ENCODE results near the gene NUDT13. TPM values are rescaled to one million over a fixed set of nuclear protein-coding genes. Genes with fewer than 3 reads are reported as not detected.

Gene NUDT13
- total and polyA plus RNA-seq, 2 donors: 1.3 to 2.1 TPM

DNA sequence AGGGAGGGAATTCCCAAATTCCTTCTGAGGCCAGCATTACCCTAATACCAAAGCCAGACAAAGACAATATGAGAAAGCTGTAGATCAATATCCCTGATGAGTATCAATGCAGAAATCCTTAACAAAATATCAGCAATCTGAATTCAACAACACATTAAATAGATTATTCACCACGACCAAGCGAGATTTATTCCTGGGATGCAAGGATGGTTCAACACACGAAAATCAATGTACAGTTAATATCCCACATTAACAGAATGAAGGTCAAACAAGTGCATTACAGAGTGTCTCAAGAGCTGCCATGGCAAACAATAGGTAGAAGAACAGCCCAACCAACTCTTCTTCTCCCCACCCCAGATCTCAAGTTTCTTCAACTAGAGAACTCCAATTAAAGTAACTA, 51.4 kb downstream of the NUDT13 start:
- Histone ChIP-seq H3K4me1 (ENCODE audit: insufficient read depth) (no peaks in the 10 kb centered on the region), H3K36me3 (ENCODE audit: insufficient read depth) (peaks cover 3% of the 10 kb centered on the region), H3K27ac (ENCODE audit: low read depth) (no peak overlapping the region), H3K4me3 (ENCODE audit: low read depth, low read length) (no peak overlapping the region)
- 97% methylated on average over 3 of the region's 3 CpGs for WGBS
- no peak for DNase-seq (ENCODE audit: extremely low spot score)

- Histone ChIP-seq H3K36me3 (ENCODE audit: insufficient read depth) (peaks cover 3% of the 10 kb centered on the region), H3K4me3 (ENCODE audit: low read depth, low read length) (no peak overlapping the region), H3K4me1 (ENCODE audit: insufficient read depth) (no peaks in the 10 kb centered on the region), H3K27ac (ENCODE audit: low read depth) (no peak overlapping the region)
- no peak for DNase-seq (ENCODE audit: extremely low spot score)
- 93% methylated on average over 2 of the region's 2 CpGs for WGBS
Measured at GRCh38 chr10:73163096-73163495, 52.8 kb downstream of the NUDT13 start.

DNA sequence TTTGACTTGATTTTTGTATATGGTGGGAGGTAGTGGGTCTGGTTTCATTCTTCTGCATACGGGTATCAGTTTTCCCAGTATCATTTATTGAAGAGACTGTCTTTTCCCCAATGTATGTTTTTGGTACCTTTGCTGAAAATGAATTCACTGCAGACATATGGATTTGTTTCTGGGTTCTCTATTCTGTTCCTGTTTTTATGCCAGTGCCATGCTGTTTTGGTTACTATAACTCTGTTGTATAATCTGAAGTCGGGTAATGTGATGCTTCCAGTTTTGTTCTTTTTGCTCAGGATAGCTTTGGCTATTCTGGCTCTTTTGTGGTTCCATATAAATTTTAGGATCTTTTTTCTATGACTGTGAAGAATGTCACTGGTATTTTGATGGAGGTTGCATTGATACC, 56.7 kb downstream of the NUDT13 start:
- WGBS: 87% methylated on average over 2 of the region's 2 CpGs

GRCh38 chr10:73167458-73167782, 57.2 kb downstream of the NUDT13 start:
- Histone ChIP-seq H3K36me3 (ENCODE audit: insufficient read depth) (peaks cover 3% of the 10 kb centered on the region), H3K27ac (ENCODE audit: low read depth) (peak overlapping the region; percentile 95), H3K4me3 (ENCODE audit: low read depth, low read length) (peak overlapping the region; percentile 74), H3K4me1 (ENCODE audit: insufficient read depth) (no peaks in the 10 kb centered on the region)
- WGBS: 6% methylated on average over 5 of the region's 5 CpGs
- DNase-seq (ENCODE audit: extremely low spot score): no peak

More for the DNA sequence above, 56.7 kb downstream of the NUDT13 start:
- no peak overlapping the region for H3K27ac ChIP-seq (ENCODE audit: low read depth)
- H3K36me3 ChIP-seq (ENCODE audit: insufficient read depth): peaks cover 3% of the 10 kb centered on the region
- H3K4me3 ChIP-seq (ENCODE audit: low read depth, low read length): peak overlapping the region; percentile 74
- no peaks in the 10 kb centered on the region for H3K4me1 ChIP-seq (ENCODE audit: insufficient read depth)
- DNase-seq (ENCODE audit: extremely low spot score): no peak

- peak; percentile 96 for DNase-seq (ENCODE audit: extremely low spot score)
- Histone ChIP-seq H3K36me3 (ENCODE audit: insufficient read depth) (peaks cover 3% of the 10 kb centered on the region), H3K4me1 (ENCODE audit: insufficient read depth) (no peaks in the 10 kb centered on the region), H3K4me3 (ENCODE audit: low read depth, low read length) (peak within 1 kb of the TSS; percentile 74), H3K27ac (ENCODE audit: low read depth) (peak within 1 kb of the TSS; percentile 95)
- under 1% methylated on average over 49 of the region's 49 CpGs for WGBS
Measured at GRCh38 chr10:73167783-73168464, 57.7 kb downstream of the NUDT13 start, which contains the start of the genes ECD and FAM149B1. ECD (minus strand) TSS chr10:73168008; CDS start chr10:73163937, 4,071 bp downstream. FAM149B1 (plus strand) TSS chr10:73168119; CDS start chr10:73168340, 221 bp downstream.

DNA sequence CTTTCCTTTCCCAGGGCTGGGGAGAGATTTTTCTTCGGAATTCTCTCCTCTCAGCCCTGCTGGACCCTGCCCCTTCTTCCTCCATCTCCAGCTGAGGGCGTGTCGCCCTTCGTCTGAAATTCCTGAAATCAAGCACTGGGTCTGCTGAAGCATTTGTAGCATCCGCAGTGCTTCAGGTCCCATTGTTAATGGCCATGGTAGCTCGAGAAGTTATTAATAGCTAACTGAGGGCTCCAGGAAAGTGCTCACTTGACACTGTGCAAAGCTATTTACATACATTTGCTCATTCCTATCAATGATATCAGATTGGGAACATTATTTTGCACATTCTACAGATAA, 58.2 kb downstream of the NUDT13 start:
- peak overlapping the region; percentile 90 for H3K27ac ChIP-seq (ENCODE audit: low read depth)
- DNase-seq (ENCODE audit: extremely low spot score): no peak
- 0% methylated on average over 6 of the region's 6 CpGs for WGBS
- H3K4me1 ChIP-seq (ENCODE audit: insufficient read depth): no peaks in the 10 kb centered on the region
- H3K36me3 ChIP-seq (ENCODE audit: insufficient read depth): no peaks in the 10 kb centered on the region
- H3K4me3 ChIP-seq (ENCODE audit: low read depth, low read length): peak overlapping the region; percentile 74

- no peak overlapping the region for H3K27ac ChIP-seq (ENCODE audit: low read depth)
- no peaks in the 10 kb centered on the region for H3K36me3 ChIP-seq (ENCODE audit: insufficient read depth)
- H3K4me1 ChIP-seq (ENCODE audit: insufficient read depth): no peaks in the 10 kb centered on the region
- 94% methylated on average over 3 of the region's 3 CpGs for WGBS
- no peak for DNase-seq (ENCODE audit: extremely low spot score)
- H3K4me3 ChIP-seq (ENCODE audit: low read depth, low read length): no peak overlapping the region
Measured at GRCh38 chr10:73169320-73169719, 59.1 kb downstream of the NUDT13 start.

DNA sequence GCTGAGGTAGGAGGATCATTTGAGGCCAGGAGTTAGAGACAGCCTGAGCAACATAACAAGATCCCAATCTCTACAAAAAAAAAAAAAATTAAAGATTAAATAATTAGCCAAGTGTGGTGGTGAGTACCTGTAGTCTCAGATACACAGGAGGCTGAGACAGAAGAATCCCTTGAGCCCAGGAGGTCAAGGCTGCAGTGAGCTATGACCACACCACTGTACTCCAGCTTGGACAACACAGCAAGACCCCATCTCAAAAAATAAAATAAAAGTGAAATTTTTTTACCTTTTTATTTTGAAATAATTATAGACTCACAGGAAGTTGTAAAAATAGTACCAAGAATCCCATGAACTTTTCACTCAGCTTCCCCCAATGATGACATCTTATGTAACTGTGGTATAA, 62.6 kb downstream of the NUDT13 start:
- H3K36me3 ChIP-seq (ENCODE audit: insufficient read depth): peaks cover 4% of the 10 kb centered on the region
- H3K27ac ChIP-seq (ENCODE audit: low read depth): no peak overlapping the region
- DNase-seq (ENCODE audit: extremely low spot score): no peak
- no peaks in the 10 kb centered on the region for H3K4me1 ChIP-seq (ENCODE audit: insufficient read depth)
- no peak overlapping the region for H3K4me3 ChIP-seq (ENCODE audit: low read depth, low read length)

DNA sequence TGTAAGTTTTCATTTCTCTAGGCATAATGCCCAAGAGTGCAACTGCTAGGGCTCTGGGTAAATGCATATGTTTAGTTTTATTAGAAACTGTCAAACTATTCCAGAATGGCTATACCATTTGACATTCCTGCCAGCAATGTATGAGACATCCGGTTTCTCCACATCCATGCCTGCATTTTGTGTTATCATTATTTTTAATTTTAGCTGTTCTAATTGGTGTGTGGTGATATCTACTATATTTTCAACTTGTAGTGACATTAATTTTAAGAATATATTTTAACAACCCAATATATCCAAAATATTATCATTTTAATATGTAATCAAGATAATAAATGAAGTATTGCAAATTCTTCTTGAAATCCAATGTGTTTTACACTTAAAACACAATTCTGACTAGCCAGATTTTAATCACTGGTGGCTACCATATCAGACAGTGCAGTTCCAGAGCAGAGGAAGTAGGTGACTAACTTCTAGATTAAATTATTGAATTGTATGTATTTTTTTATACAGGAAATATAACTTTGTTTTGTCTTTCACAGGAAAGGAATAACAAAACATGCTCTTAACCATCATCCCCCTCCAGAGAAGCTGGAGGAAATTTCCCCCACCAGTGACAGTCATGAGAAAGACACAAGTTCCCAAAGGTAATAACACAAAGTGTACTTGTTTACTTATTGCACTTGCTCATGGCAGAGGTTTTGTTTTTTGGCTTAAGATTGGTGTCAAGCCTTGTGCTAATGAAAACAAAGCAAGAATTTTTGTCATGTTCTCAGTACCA, 64.1 kb downstream of the NUDT13 start:
- H3K4me3 ChIP-seq (ENCODE audit: low read depth, low read length): no peak overlapping the region
- 97% methylated on average over 1 of the region's 1 CpG for WGBS
- H3K4me1 ChIP-seq (ENCODE audit: insufficient read depth): no peaks in the 10 kb centered on the region
- DNase-seq (ENCODE audit: extremely low spot score): no peak
- peaks cover 5% of the 10 kb centered on the region for H3K36me3 ChIP-seq (ENCODE audit: insufficient read depth)
- H3K27ac ChIP-seq (ENCODE audit: low read depth): no peak overlapping the region

Small RNAs within 50 kb of the gene (small RNA-seq; reads per million reads assigned to genes)
- gene RF00019: not detected
- gene SNORA11F: 2.3 reads per million, percentile 88 among the genes with 10 or more reads in this experiment

Other genes with a start within 250 kb of the NUDT13 start
- gene OIT3, start 216.7 kb upstream of the NUDT13 start, total RNA-seq: 2.3 TPM
- gene OIT3, start 216.7 kb upstream of the NUDT13 start, polyA plus RNA-seq: 0.08 TPM
- gene PLA2G12B, start 155.6 kb upstream of the NUDT13 start, total RNA-seq: not detected
- not detected for gene PLA2G12B, start 155.6 kb upstream of the NUDT13 start, polyA plus RNA-seq
- 143 TPM for gene P4HA1, start 13.6 kb upstream of the NUDT13 start, total RNA-seq
- gene P4HA1, start 13.6 kb upstream of the NUDT13 start, polyA plus RNA-seq: 21.5 TPM
- 29.1 TPM for gene ECD, start 57.6 kb downstream of the NUDT13 start, total RNA-seq
- 16.2 TPM for gene ECD, start 57.6 kb downstream of the NUDT13 start, polyA plus RNA-seq
- gene FAM149B1, start 57.7 kb downstream of the NUDT13 start, total RNA-seq: 48.5 TPM
- gene FAM149B1, start 57.7 kb downstream of the NUDT13 start, polyA plus RNA-seq: 14.6 TPM
- 27.8 TPM for gene DNAJC9, start 136.8 kb downstream of the NUDT13 start, total RNA-seq
- gene DNAJC9, start 136.8 kb downstream of the NUDT13 start, polyA plus RNA-seq: 12.7 TPM
- gene MRPS16, start 142.2 kb downstream of the NUDT13 start, total RNA-seq: 52.9 TPM
- gene MRPS16, start 142.2 kb downstream of the NUDT13 start, polyA plus RNA-seq: 58.4 TPM
- gene CFAP70, start 248.4 kb downstream of the NUDT13 start, total RNA-seq: 2.2 TPM
- 0.56 TPM for gene CFAP70, start 248.4 kb downstream of the NUDT13 start, polyA plus RNA-seq

All from urinary bladder (tissue), 4 donors.